Measurements from ENCODE around the gene RRP12.

RRP12 gene, protein sequence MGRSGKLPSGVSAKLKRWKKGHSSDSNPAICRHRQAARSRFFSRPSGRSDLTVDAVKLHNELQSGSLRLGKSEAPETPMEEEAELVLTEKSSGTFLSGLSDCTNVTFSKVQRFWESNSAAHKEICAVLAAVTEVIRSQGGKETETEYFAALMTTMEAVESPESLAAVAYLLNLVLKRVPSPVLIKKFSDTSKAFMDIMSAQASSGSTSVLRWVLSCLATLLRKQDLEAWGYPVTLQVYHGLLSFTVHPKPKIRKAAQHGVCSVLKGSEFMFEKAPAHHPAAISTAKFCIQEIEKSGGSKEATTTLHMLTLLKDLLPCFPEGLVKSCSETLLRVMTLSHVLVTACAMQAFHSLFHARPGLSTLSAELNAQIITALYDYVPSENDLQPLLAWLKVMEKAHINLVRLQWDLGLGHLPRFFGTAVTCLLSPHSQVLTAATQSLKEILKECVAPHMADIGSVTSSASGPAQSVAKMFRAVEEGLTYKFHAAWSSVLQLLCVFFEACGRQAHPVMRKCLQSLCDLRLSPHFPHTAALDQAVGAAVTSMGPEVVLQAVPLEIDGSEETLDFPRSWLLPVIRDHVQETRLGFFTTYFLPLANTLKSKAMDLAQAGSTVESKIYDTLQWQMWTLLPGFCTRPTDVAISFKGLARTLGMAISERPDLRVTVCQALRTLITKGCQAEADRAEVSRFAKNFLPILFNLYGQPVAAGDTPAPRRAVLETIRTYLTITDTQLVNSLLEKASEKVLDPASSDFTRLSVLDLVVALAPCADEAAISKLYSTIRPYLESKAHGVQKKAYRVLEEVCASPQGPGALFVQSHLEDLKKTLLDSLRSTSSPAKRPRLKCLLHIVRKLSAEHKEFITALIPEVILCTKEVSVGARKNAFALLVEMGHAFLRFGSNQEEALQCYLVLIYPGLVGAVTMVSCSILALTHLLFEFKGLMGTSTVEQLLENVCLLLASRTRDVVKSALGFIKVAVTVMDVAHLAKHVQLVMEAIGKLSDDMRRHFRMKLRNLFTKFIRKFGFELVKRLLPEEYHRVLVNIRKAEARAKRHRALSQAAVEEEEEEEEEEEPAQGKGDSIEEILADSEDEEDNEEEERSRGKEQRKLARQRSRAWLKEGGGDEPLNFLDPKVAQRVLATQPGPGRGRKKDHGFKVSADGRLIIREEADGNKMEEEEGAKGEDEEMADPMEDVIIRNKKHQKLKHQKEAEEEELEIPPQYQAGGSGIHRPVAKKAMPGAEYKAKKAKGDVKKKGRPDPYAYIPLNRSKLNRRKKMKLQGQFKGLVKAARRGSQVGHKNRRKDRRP (N-terminal part only)

DNA sequence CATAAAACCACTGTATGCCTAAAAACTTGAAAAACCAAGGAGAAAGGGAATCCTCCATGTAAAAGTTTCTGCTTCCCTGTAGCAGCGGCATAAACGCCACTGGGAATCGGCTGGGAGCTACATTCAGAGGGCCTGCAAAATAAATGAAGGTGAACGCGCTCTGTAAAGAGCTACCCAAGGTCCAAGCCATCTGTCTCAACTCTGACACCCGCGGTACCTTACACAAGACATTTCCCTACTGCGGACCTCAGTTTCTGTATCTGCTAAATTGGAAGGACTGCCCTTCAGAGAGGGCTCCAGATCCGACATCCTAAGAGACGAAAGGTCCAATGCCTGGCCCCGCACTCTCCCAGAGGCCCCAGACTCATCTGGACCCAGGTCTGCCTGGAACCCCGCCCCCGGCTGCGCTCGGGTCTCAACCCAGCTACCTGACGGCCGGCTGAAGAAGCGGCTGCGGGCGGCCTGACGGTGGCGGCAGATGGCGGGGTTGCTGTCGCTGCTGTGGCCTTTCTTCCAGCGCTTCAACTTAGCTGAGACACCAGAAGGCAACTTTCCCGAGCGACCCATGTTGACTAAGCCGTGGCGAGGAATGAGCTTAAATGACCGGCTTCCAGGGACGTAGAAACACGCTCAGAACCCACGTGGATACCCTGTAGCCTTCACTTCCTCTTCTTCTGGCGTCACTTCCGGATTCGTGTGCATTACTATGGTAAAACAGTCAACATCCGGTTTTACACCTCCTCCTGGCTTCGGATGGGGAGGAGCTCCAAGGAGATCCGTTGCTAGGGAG is at the start of gene RRP12:
Gene RRP12, minus strand, starts transcription at position 676 of the 790 bp plus-strand sequence. Its CDS starts 109 bp downstream, at position 567.
- Mint-ChIP-seq H3K4me3 (peak within 1 kb of the TSS; percentile 92 to 96), H3K4me1 (peaks cover 3 to 16% of the 10 kb centered on the region in 2 donors), H3K36me3 (peaks cover 5 to 8% of the 10 kb centered on the region in 2 donors), H3K27me3 (no peaks in the 10 kb centered on the region), H3K9me3 (no peaks in the 10 kb centered on the region), H3K27ac (peak within 1 kb of the TSS; percentile 98)
- peak; percentile 97 to 100 for ATAC-seq (replicated peaks)
- DNase-seq, result peak; percentile 86

DNA sequence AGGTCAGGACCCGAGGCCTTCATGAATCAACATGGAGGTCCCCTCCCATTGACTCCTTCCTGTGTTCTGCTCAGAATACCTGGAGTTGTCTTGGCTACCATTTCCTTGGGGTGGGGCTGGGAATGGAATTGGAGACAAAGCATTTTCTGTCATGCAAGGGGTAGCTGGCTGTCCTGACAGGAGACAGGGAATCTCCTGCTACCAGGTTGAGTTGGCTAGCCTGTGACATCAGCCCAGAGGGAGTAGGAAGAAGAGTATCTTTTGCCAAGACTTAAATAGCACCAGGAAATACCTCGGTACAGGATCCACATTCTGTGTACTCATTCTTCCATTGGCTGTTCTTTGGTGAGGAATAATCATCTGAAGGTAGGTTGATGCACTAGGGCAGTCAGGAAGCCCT is 49.7 kb upstream of the RRP12 start:
- peak overlapping the region; percentile 71 for H3K27ac Mint-ChIP-seq
- H3K9me3 Mint-ChIP-seq, result no peaks in the 10 kb centered on the region
- H3K27me3 Mint-ChIP-seq, result no peaks in the 10 kb centered on the region
- H3K4me1 Mint-ChIP-seq, result peaks cover 17 to 60% of the 10 kb centered on the region in 2 donors
- DNase-seq, result no peak
- no peak for ATAC-seq (replicated peaks)
- H3K36me3 Mint-ChIP-seq, result peaks cover 27 to 42% of the 10 kb centered on the region in 2 donors
- H3K4me3 Mint-ChIP-seq, result no peak overlapping the region

DNA sequence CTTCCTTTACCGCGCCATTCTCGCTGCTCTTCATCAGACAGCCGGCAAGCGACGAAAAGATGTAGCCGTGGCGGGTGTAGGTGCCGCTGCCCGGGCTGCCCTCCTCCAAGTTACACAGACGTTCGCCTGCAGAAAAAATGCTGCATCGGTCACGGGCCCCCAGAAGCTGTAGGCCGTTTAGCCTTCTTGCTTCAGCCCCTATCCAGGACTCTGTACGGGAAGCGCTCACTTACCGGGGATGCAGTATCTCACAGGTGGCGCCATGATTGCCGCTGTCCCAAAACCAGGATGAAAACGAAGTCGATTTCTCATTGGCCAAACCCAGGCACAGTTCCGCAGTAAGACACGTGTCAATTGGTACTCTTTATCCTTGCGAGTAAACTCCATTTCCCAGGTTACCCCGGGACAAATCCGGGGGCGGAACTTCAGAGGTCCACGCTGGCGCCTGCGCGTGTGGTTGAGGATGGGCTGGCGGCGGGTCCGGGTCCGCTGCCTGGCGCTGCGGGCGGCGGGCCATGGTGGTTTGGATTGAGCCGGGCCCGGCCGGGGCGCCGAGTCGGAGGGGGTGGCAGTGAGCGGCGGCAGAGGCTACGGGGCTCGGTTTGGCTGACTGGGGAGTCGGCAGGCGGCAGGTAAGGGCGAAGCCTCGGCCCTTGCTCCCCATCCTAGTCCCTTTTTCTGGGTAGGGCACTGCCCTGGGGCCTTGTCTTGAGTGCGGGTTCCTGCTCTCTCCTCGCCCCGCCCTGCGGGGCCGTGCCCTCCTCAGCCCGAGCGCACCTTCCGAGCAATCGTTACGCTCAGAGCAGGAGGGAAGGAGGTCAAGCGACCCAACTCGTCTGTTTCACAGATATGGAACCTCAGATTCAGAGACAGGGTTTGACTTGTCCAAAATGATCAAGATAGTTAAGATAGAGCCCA is 44.8 kb upstream of the RRP12 start, which contains the start of the genes EXOSC1 and ZDHHC16:
Gene EXOSC1, minus strand, starts transcription at position 285 of the 918 bp plus-strand sequence. Its CDS starts 21 bp downstream, at position 264.
Gene ZDHHC16, plus strand, starts transcription at position 454 of the 918 bp plus-strand sequence. CDS start 5,501 bp downstream, outside the sequence.
- Mint-ChIP-seq H3K27me3 (no peaks in the 10 kb centered on the region), H3K4me3 (peak within 1 kb of the TSS; percentile 98 to 100), H3K9me3 (no peaks in the 10 kb centered on the region), H3K36me3 (peaks cover 20 to 24% of the 10 kb centered on the region in 2 donors), H3K4me1 (peaks cover 23 to 59% of the 10 kb centered on the region in 2 donors), H3K27ac (peak within 1 kb of the TSS; percentile 97)
- DNase-seq, result peak; percentile 90
- peak; percentile 96 to 98 for ATAC-seq (replicated peaks)

DNA sequence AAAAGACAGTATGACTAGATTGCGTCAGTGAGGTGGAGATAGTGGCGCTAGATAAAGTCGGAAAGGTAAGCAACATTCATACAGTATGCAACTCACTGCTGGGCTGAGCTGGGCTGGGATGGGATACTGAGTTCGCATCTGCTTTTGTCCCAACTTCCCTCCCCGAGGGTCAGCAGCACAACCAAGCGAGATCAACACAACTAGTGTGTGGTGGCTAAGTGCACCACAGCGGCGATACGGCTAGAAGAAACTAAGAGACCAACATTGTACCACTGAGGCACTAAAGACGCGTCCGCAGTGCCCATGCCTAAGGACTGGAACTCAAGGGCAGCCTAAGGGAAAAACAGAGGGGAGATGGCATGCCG is 44.2 kb upstream of the RRP12 start:
- H3K4me3 Mint-ChIP-seq, result peak overlapping the region; percentile 98 to 100
- H3K36me3 Mint-ChIP-seq, result peaks cover 18 to 22% of the 10 kb centered on the region in 2 donors
- no peak for DNase-seq
- peak; percentile 2 to 3 for ATAC-seq (replicated peaks)
- H3K4me1 Mint-ChIP-seq, result peaks cover 18 to 53% of the 10 kb centered on the region in 2 donors
- H3K27me3 Mint-ChIP-seq, result no peaks in the 10 kb centered on the region
- H3K27ac Mint-ChIP-seq, result peak overlapping the region; percentile 97
- no peaks in the 10 kb centered on the region for H3K9me3 Mint-ChIP-seq

DNA sequence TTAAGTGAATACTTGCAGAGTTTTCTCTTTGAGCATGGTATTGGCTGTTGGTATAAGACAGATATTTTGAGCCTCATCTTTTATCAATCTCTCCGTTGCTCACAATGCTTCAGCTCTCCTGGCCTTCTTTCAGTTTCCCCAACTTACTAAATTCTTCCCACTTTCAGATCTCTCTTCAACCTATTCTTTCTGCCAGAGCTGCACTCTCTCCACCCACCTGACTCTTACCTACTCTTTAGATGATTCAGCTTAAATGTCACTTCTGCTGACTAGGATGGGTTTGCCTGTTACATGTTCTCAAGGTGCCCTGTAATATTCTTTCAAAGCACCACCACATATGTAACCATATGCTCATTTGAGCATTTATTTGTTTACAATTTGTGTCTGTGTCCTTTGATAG is 43.1 kb upstream of the RRP12 start:
- Mint-ChIP-seq H3K36me3 (peaks cover 15 to 23% of the 10 kb centered on the region in 2 donors), H3K27ac (peak overlapping the region; percentile 70), H3K4me1 (peaks cover 16 to 51% of the 10 kb centered on the region in 2 donors), H3K9me3 (no peaks in the 10 kb centered on the region), H3K4me3 (peak overlapping the region; percentile 98 to 100), H3K27me3 (no peaks in the 10 kb centered on the region)
- ATAC-seq (replicated peaks), result no peak
- no peak for DNase-seq

DNA sequence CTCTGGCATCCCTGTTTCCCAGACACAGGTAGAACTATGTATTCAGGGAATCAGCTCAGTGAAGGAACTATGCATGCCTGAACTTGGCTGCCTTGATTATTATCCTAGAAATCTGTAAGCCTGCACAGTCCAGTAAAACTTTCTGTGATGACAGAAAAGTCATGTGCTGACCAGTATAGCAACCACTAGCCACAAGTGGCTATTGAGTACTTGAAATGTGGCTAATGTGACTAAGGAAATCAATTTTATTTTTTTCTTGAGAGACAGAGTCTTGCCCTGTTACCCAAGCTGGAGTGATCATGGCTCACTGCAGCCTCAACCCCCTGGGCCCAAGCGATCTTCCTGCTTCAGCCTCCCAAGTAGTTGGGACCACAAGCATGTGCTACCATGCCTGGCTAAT is 41.1 kb upstream of the RRP12 start:
- ATAC-seq (replicated peaks), result no peak
- Mint-ChIP-seq H3K27ac (no peak overlapping the region), H3K4me1 (peaks cover 12 to 32% of the 10 kb centered on the region in 2 donors), H3K9me3 (no peaks in the 10 kb centered on the region), H3K27me3 (no peaks in the 10 kb centered on the region), H3K4me3 (no peak overlapping the region), H3K36me3 (peaks cover 15 to 18% of the 10 kb centered on the region in 2 donors)
- DNase-seq, result no peak

DNA sequence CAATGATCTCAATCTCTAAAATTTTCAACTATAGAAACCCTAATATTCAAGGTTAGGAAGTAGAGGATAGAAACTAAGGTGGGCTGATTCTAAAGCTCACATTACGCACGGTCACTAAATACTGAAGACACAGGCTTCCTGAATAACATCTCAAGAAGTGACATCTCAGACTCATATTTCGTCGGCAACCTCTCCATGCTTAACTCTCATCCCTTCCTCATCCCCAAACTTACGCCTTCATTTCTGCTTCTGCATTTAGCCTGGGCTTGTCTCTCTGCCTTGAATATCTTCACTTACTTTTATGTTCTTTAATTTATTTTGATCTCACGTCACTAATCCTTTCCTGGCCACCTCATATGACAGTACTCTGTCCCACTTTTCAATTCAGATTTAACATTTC is 34.1 kb upstream of the RRP12 start:
- H3K36me3 Mint-ChIP-seq, result peaks cover 21 to 36% of the 10 kb centered on the region in 2 donors
- ATAC-seq (replicated peaks) (no peak), DNase-seq (no peak)
- H3K9me3 Mint-ChIP-seq, result no peaks in the 10 kb centered on the region
- no peaks in the 10 kb centered on the region for H3K27me3 Mint-ChIP-seq
- no peak overlapping the region for H3K27ac Mint-ChIP-seq
- no peak overlapping the region for H3K4me3 Mint-ChIP-seq
- no peaks in the 10 kb centered on the region for H3K4me1 Mint-ChIP-seq

DNA sequence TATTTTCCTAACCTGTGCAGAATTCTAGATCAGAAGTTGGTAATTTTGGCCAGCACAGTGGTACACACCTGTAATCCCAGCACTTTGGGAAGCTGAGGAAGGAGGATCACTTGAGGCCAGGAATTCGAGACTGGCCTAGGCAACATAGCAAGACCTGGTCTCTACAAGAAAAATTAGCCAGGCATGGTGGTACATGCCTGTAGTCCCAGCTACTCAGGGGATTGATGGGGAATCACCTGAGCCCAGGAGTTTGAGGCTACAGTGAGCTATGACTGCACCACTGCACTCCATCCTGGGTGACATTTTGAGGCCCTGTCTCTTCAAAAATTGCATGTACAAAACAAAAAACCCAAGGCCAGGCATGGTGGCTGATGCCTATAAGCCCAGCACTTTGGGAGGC is 33.4 kb upstream of the RRP12 start:
- no peak for DNase-seq
- H3K4me3 Mint-ChIP-seq, result no peak overlapping the region
- no peaks in the 10 kb centered on the region for H3K27me3 Mint-ChIP-seq
- H3K4me1 Mint-ChIP-seq, result no peaks in the 10 kb centered on the region
- peak overlapping the region; percentile 14 for H3K27ac Mint-ChIP-seq
- peaks cover 21 to 33% of the 10 kb centered on the region in 2 donors for H3K36me3 Mint-ChIP-seq
- H3K9me3 Mint-ChIP-seq, result no peaks in the 10 kb centered on the region
- ATAC-seq (replicated peaks), result peak; percentile 22 to 33

DNA sequence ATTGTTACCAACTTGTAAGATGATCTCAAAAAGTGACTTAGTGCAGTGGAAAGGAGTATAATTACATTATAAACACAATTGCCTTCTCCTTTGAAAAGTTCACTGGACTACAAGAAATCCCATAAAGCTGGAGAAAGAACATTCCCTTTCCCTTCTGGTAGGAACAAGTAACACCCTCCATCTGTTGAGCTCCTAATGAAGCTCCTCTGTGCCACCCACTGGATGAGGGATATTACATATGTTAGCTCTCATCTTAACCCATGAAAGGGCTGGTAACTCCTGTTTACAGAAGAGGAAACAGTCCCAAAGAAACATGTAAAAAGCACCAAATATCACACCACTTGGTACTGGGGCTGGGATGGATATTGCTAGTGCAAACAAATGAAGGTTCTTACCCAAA is 32.9 kb upstream of the RRP12 start:
- peaks cover 21 to 32% of the 10 kb centered on the region in 2 donors for H3K36me3 Mint-ChIP-seq
- no peak for DNase-seq
- no peak overlapping the region for H3K27ac Mint-ChIP-seq
- no peak overlapping the region for H3K4me3 Mint-ChIP-seq
- no peak for ATAC-seq (replicated peaks)
- no peaks in the 10 kb centered on the region for H3K27me3 Mint-ChIP-seq
- peaks cover 0 to 4% of the 10 kb centered on the region in 2 donors for H3K4me1 Mint-ChIP-seq
- H3K9me3 Mint-ChIP-seq, result no peaks in the 10 kb centered on the region

DNA sequence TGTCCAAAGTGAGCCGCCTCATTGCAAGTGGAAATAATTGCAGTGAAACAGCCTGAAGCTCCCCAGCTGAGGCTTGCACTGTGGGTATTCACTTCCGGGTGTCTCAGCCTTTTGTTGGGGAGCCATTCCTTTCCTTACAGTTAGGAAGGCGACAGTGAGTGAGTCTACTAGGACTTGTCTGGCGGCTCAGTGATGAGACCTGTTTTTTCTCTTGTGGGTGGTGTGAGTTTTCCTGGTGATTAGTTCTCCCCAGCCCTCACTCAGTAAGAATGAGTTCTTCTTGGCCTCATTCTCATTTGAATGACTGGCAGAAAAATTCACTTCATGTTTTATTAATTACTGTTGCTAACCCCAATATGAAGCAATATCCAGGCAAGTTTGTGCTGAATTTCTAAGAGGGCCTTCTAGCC is 27.4 kb upstream of the RRP12 start:
- Mint-ChIP-seq H3K4me3 (peak overlapping the region; percentile 58 to 62), H3K27me3 (no peaks in the 10 kb centered on the region), H3K27ac (no peak overlapping the region), H3K36me3 (peaks cover 13 to 32% of the 10 kb centered on the region in 2 donors), H3K4me1 (peaks cover 10 to 34% of the 10 kb centered on the region in 2 donors), H3K9me3 (no peaks in the 10 kb centered on the region)
- DNase-seq (no peak), ATAC-seq (replicated peaks) (no peak)

DNA sequence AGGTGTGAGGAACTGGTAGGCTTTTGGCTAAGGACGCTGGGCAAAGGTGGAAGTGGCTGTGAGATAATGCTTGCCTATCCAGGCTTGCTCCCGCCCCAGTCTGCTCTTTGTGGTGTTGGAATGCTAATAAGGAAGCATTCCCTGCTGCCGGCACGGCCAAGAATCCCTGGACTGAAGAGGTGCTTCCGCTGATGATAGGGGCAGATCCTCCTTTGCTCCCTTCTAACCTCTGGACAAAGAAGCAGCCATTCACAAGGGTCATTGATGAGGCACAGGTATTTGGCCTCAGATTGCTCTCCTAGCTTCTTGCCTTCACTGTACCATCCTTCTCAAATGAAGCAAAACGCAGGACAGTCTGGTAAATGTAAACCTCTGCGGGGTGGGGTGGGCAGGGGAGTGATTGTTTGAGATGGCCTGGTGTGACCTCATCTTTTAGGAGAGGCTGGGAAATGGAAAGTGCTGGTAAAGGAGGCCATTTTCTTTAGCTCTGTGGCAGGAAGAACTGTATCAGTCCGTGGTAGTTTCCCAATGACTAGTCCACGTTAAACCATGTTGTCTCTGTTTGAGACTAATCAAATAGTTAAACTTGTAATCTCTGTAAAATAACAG is 26.5 kb upstream of the RRP12 start:
- H3K27ac Mint-ChIP-seq, result peak overlapping the region; percentile 95
- peaks cover 11 to 28% of the 10 kb centered on the region in 2 donors for H3K36me3 Mint-ChIP-seq
- DNase-seq, result no peak
- H3K4me1 Mint-ChIP-seq, result peaks cover 13 to 40% of the 10 kb centered on the region in 2 donors
- H3K4me3 Mint-ChIP-seq, result peak overlapping the region; percentile 86 to 89
- no peaks in the 10 kb centered on the region for H3K27me3 Mint-ChIP-seq
- ATAC-seq (replicated peaks), result no peak
- no peaks in the 10 kb centered on the region for H3K9me3 Mint-ChIP-seq
